K562 (cell line): ENCODE results near the gene STON2. TPM values are rescaled to one million over a fixed set of nuclear protein-coding genes. Genes with fewer than 3 reads are reported as not detected.

ENCODE experiments used
- ATF4 ChIP-seq: fragments of 450-650 bp; formaldehyde crosslinking; IDR thresholded peaks from 2 replicates; pipeline ENCODE4 v1.4.0; 2022; ENCODE audit warnings: mild to moderate bottlenecking, moderate library complexity
- BRD4 ChIP-seq: fragments of 200-600 bp; sonication (generic); IDR thresholded peaks from 2 replicates; pipeline ENCODE4 v1.6.1; 2017; ENCODE audit warnings: inconsistent platforms
- CEBPB ChIP-seq: fragments of 450-650 bp; IDR thresholded peaks from 2 replicates; pipeline ENCODE4 v1.6.1; 2016; ENCODE audit warnings: missing genetic modification characterization, missing compliant biosample characterization
- CEBPG ChIP-seq, 3 experiments: fragments of 200-800 bp in 1 of 3; sonication (Bioruptor generic) in 1 of 3; sonication (generic) in 1 of 3; formaldehyde crosslinking in 1 of 3; IDR thresholded peaks in 2 of 3; conservative IDR thresholded peaks in 1 of 3; 2 replicates each; pipeline versions ENCODE4 v1.6.1 to v1.8.0; 2016 to 2022; ENCODE audit warnings: missing compliant biosample characterization in 2 of 3, missing genetic modification characterization in 2 of 3, mild to moderate bottlenecking in 1 of 3, missing genetic modification reagents in 1 of 3
- ETV1 ChIP-seq: fragments of 450-650 bp; conservative IDR thresholded peaks from 2 replicates; pipeline ENCODE4 v1.6.1; 2016; ENCODE audit warnings: missing genetic modification characterization, control low read depth, low read depth, missing compliant biosample characterization
- HDAC1 ChIP-seq, 2 experiments: fragments of 450-650 bp; IDR thresholded peaks; 2 replicates each; pipeline ENCODE4 v1.6.1; 2016 to 2017; ENCODE audit warnings: inconsistent platforms in 1 of 2, mild to moderate bottlenecking in 1 of 2, moderate library complexity in 1 of 2
- HMG20B ChIP-seq: fragments of 250-450 bp; sonication (Bioruptor Pico); IDR thresholded peaks from 2 replicates; pipeline ENCODE4 v1.5.0; 2021; ENCODE audit warnings: mild to moderate bottlenecking
- MYBL2 ChIP-seq, 2 experiments: fragments of 450-650 bp in 1 of 2; sonication (generic) in 1 of 2; formaldehyde crosslinking in 1 of 2; IDR thresholded peaks; 2 replicates each; pipeline versions ENCODE4 v1.6.1 to v1.8.1; 2017 to 2022; ENCODE audit warnings: borderline replicate concordance in 1 of 2, inconsistent platforms in 1 of 2, low read depth in 1 of 2, mild to moderate bottlenecking in 1 of 2, missing genetic modification reagents in 1 of 2, moderate library complexity in 1 of 2
- PREB ChIP-seq: sonication (generic); formaldehyde crosslinking; IDR thresholded peaks from 2 replicates; pipeline ENCODE4 v1.8.1; 2023; ENCODE audit warnings: mild to moderate bottlenecking, missing genetic modification reagents
- RAD51 ChIP-seq: fragments of 450-650 bp; IDR thresholded peaks from 2 replicates; pipeline ENCODE4 v1.7.1; 2016; ENCODE audit warnings: low read depth, mild to moderate bottlenecking, borderline replicate concordance
- SAFB2 ChIP-seq: fragments of 200-400 bp; formaldehyde crosslinking; IDR thresholded peaks from 2 replicates; pipeline ENCODE4 v1.6.1; 2018; ENCODE audit warnings: borderline replicate concordance, low read length, low read depth, moderate library complexity; ENCODE audit not compliant: severe bottlenecking
- SIX5 ChIP-seq, 2 experiments: IDR thresholded peaks; 2 replicates each; pipeline ENCODE4 v1.6.1; 2011; ENCODE audit warnings: low read length in 2 of 2, borderline replicate concordance in 1 of 2, low read depth in 1 of 2, mild to moderate bottlenecking in 1 of 2, moderate library complexity in 1 of 2; ENCODE audit not compliant: insufficient read depth in 1 of 2
- SLC30A9 ChIP-seq: fragments of 250-450 bp; sonication (Bioruptor Pico); IDR thresholded peaks from 2 replicates; pipeline ENCODE4 v1.8.0; 2022; ENCODE audit warnings: mild to moderate bottlenecking, moderate library complexity
- SOX6 ChIP-seq: fragments of 450-650 bp; IDR thresholded peaks from 2 replicates; pipeline ENCODE4 v1.6.1; 2014; ENCODE audit warnings: mild to moderate bottlenecking
- TCFL5 ChIP-seq: fragments of 250-450 bp; sonication (Bioruptor Pico); conservative IDR thresholded peaks from 2 replicates; pipeline ENCODE4 v1.6.1; 2021; ENCODE audit warnings: mild to moderate bottlenecking, moderate library complexity, matching md5 sums
- TEAD4 ChIP-seq, 2 experiments: sonication (generic) in 1 of 2; formaldehyde crosslinking in 1 of 2; IDR thresholded peaks; 2 replicates each; pipeline versions ENCODE4 v1.6.1 to v1.8.0; 2012 to 2022; ENCODE audit warnings: borderline replicate concordance in 1 of 2, inconsistent platforms in 1 of 2, low read length in 1 of 2, mild to moderate bottlenecking in 1 of 2, missing genetic modification reagents in 1 of 2
- ZFP91 ChIP-seq: sonication (generic); formaldehyde crosslinking; IDR thresholded peaks from 2 replicates; pipeline ENCODE4 v1.8.0; 2022; ENCODE audit warnings: mild to moderate bottlenecking, missing genetic modification reagents
- ZNF165 ChIP-seq: fragments of 250-450 bp; sonication (Bioruptor Pico); IDR thresholded peaks from 2 replicates; pipeline ENCODE4 v1.4.0; 2020; ENCODE audit warnings: borderline replicate concordance
- ZNF408 ChIP-seq: fragments of 250-450 bp; sonication (Bioruptor Pico); IDR thresholded peaks from 2 replicates; pipeline ENCODE4 v1.4.0; 2020; ENCODE audit warnings: low read depth, mild to moderate bottlenecking, moderate library complexity
- ZNF449 ChIP-seq: fragments of 250-450 bp; sonication (Bioruptor Pico); IDR thresholded peaks from 2 replicates; pipeline ENCODE4 v1.8.0; 2022; ENCODE audit warnings: moderate library complexity, mild to moderate bottlenecking, inconsistent platforms
- ZNF766 ChIP-seq: fragments of 200-800 bp; sonication (Bioruptor generic); conservative IDR thresholded peaks from 2 replicates; pipeline ENCODE4 v1.6.1; 2016; ENCODE audit warnings: missing genetic modification characterization, missing compliant biosample characterization
- polyA plus RNA-seq, 8 experiments: library from polyadenylated mRNA; depleted of rRNA in 4 of 8; stranded (reverse) in 5 of 8; unstranded in 3 of 8; fragments of >200 nt; fragmentation: Nextera tagmentation in 2 of 8; fragmentation: Illumina TruSeq in 1 of 8; extraction: Ambion mirVana in 2 of 8; extraction: Trizol in 1 of 8; gene quantifications; 2 replicates each; pipeline versions ENCODE4 v1.2.1 to v1.2.3, GENCODE V29; 2011 to 2014; ENCODE audit warnings: inconsistent platforms in 1 of 8, missing spikeins in 1 of 8
- total RNA-seq, 7 experiments: library from RNA; depleted of rRNA in 6 of 7; stranded (reverse); fragments of >200 nt in 6 of 7; fragmentation: Illumina TruSeq in 2 of 7; extraction: Trizol in 2 of 7; gene quantifications; 2 replicates each; pipeline versions ENCODE4 v1.2.1 to v1.2.3, GENCODE V29; 2011 to 2021; ENCODE audit warnings: low replicate concordance in 1 of 7

The STON2 gene
- total and polyA plus RNA-seq, 9 of the 15 experiments (the other 6 are each of a cell fraction or from before 2014, with no cell fraction given): 7.8 to 99.3 (median 53.5) TPM

GRCh38 chr14:81400852-81401251, 728 bp upstream of the STON2 start (continued):
- TF ChIP-seq SIX5 (IDR thresholded peaks at IDR 0.05; ENCODE audit: borderline replicate concordance in 1 of 2, insufficient read depth in 1 of 2, low read depth in 1 of 2, low read length in 2 of 2) (no peak), ETV1 (tag) (no peak), ZNF408 (CRISPR knock-in tag) (no peak), ZNF165 (CRISPR knock-in tag) (no peak), ZNF449 (CRISPR knock-in tag) (no peak), CEBPG (CRISPR knock-in tag; IDR thresholded peaks at IDR 0.05) (peak; percentile 75; the same call in 1 of the 2 replicates), CEBPG (tag; conservative IDR thresholded peaks at IDR 0.05 in 1 of 2, IDR thresholded peaks at IDR 0.05 in 1 of 2) (peak; percentile 60 to 89), RAD51 (no peak), ZNF766 (CRISPR knock-in tag) (no peak), HDAC1 (IDR thresholded peaks at IDR 0.05) (peak in 1 of 2 experiments; percentile 19; a peak in 1 of 4 replicates), TEAD4 (IDR thresholded peaks at IDR 0.05; ENCODE audit: low read length) (peak; percentile 69), TEAD4 (CRISPR knock-in tag; IDR thresholded peaks at IDR 0.05; ENCODE audit: borderline replicate concordance) (no peak), HMG20B (no peak), SOX6 (peak; percentile 22; the same call in 1 of the 2 replicates), TCFL5 (CRISPR knock-in tag) (no peak), CEBPB (tag) (peak; percentile 96), PREB (no peak), SAFB2 (no peak), ATF4 (no peak), SLC30A9 (CRISPR knock-in tag) (no peak), MYBL2 (IDR thresholded peaks at IDR 0.05; ENCODE audit: low read depth) (no peak), MYBL2 (CRISPR knock-in tag; IDR thresholded peaks at IDR 0.05; ENCODE audit: borderline replicate concordance) (no peak), BRD4 (no peak), ZFP91 (CRISPR knock-in tag) (no peak)
